Brain pericyte (primary cell): ENCODE measurements around the gene USP9X.
A peak's percentile ranks its signal among the peaks of the same experiment; 100 is the strongest.
"Not testable (repeated sequence)": the region's sequence is repeated elsewhere in the genome, so short reads cannot be mapped to it uniquely, and the experiment has no call there.

Experiments
- DNase-seq: peaks from one replicate; pipeline ENCODE4 v3.0.0-alpha.2; 2012; ENCODE audit warnings: low read depth, low spot score

The USP9X gene

DNA sequence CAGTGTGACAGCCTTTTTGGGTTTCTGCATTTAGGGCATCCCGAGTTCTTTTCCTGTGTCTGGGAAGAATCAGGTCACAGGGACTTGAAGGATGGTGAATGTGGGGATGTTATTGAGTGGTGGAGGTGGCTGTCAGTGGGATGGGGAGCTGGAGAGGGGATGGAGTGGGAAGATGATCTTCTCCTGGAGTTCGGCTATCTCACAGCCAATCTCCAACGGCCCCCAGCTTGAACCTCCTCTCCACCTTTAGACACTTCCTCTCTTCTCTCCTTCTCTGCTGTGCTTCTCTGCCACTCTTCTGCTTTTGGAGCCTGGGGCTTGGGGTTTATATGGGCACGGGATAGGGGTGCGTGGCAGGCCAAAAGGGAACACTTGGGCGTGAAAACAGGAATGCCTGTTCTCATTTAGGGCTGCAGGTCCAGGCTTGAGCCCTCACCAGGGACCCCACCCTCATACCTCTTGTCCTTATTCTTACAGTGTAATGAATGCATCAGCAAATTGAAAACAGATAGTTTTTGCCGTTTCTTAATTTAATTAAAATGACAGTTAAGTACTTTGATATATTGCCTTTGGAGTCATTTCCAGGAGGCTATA is 37.5 kb downstream of the USP9X start:
- no peak for DNase-seq

DNA sequence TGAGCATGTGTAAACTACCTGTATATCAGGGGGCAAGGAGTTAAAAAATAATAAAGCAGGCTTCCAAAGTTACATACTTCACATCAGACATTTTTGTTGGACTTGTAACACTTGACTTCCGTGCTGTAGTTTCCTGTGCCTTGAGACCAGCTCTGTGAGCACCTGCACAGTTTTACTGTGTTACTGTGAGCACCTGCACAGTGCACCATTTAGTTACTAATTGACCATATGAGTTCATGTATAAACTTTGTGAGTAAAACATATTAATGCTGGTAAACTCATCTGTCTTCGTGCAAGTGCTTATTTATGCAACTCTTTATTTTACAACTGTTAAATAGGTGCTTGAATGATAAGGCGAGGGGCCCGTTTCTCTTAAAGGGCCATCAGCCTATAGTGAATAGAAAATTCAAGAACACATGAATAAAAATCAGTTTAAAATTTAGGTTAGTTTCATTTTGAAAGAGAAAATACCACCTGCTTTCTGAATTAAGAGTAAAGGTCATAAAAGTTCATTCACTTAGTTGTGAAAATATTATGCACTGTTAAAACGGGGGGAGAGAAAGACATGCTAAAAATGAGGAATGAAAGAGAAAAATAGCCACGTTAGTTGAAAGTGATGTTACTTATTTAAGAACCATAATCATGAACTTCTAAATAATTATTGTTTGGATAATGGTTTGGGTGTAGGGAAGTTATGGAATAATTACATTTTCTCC is 42.4 kb downstream of the USP9X start:
- no peak for DNase-seq

DNA sequence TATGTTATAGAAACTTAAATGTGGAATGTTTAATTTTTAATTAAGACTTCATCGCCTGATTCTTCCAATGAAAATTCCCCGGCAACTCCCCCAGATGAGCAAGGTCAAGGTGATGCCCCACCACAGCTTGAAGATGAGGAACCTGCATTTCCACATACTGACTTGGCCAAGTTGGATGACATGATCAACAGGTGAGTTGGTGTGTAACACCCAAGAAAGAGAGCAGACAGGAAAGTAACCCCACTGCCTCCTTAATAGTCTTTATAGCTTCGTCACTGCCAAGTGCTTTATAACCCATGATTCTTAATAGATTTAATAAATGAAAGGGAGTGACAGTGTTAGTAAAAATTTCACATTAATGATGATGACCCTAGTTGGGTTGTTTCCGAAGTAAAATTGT is 43.7 kb downstream of the USP9X start:
- DNase-seq, result no peak

DNA sequence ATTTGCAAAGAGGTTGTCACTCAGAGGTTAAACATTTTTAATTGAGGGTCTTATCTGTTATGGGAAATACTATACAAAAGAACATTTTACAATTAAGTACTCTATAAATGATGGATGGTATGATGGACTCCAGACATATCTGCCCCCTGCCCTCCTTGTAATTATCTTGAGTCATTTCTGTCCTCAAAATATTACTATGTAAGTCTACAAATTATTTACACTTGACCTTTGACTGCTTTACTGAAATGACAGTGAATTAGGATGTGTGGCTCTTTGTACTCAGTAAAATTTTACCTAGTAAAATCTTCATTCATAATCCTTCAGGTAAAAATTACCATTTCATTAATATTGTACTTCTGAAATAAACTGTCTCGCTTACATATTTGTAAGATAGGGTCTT is 46.5 kb downstream of the USP9X start:
- no peak for DNase-seq

DNA sequence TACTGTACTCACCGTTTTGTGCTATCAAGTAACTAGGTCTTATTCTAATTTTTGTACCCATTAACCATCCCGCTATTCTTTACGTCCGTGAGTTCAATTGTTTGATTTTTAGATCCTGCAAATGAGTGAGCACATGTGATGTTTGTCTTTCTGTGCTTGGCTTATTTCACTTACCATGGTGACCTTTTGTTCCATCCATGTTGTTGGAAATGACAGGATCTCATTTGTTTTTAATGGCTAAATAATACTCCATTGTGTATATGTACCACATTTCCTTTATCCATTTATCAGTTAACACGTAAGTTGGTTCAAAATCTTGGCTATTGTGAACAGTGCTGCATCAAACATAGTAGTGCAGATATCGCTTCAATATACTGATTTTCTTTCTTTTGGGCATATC is 48.3 kb downstream of the USP9X start:
- no peak for DNase-seq

DNA sequence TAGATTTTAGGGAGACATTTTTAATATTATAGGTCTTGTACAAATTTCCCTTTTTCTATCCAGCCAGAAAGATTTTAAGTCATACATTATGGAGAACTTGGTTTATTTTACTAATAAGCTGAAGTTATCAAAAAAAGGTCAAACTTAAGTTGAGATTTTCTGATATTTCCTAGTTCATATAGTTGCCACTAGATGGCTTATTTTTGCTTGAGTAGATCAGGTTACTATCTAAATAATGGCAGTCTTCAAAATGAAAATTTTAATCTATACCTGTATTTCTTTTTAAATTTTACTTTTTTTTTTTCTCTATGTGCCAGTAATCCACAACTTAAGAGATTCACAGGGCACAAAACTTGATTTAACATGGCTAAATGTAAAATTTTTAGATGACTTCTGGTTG is 52.3 kb downstream of the USP9X start:
- DNase-seq, result no peak

DNA sequence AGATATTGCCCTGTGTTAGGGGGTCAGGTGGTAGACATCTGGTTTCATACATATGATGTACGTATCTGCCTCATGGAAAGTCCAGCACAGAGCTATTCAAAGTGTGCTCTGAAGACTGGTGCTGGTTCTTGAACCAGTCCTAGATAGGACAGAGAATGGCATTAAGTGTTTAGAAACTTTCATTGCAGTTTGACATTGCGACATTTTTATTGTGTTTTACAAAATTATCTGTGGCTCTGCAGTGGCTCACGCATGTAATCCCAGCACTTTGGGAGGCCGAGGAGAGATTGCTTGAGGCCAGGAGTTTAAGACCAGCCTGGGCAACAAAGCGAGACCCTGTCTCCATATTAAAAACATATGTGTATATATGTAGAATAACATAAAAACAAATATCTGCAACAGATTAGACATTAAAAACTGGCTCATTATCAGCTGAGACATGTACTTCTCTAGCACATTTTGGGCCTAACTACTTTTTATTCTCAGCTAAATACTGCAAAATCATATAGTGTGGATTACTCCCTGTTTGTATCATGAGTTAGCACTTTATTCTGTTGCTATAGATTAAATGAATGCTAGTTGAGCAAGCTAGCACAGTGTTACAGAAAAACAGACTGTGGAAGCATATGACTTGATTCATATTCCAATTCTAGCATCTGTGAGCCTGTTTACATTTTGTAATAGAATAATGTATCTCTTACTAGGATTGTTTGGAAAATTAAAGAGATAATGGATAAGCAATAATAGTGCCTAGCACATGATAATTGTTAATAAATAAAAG is 57.1 kb downstream of the USP9X start:
- DNase-seq, result no peak

DNA sequence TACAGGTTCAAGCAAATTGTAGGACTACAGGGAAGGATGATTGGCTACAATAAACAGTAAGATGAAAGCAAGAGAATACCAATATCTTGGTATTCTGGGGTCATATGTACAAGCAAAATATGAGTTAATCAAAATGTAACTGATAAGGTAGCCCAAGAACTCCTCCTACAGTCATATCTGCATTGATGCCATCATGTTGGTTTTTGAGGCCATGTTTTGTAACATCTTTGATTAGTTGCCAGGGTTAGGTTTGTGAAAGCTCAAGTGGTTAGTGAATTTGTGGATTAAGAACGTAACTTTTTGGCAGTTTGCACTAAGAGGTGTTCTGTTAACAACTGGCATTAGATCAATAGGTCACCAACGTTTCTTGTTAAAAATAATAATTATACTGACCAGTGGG is 59.6 kb downstream of the USP9X start:
- no peak for DNase-seq

DNA sequence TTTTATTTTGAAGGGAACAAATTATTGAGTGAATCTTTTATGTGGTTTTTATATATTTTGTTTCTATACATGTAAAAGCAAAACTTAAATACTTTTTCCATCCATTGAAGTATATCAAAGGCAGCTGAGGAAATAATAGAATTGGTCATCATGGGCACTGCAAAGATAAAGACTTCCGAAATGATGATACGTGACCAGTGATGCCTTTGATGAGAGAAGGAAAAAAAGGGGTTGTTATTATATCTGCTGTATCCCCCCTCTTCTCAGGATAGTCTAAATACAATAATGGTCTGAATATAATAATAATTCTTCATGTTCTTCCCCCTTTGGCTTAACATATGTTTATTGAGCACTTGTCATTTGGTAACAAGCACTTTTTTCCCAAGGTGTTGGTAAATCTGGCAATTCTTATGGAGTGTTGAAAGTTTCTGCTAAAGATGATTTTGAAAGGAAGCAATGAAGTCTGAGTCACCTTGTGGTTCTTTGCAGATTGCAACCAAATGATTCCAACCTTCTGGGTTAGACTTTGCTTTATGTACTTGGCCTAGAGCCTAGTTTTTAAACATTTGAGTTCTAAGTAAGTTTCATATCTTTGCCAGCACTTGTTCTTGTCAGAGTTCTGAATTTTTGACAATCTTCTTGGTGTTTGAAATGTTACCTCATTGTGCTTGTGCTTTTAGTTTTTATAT is 60.8 kb downstream of the USP9X start:
- DNase-seq, result peak; percentile 22

DNA sequence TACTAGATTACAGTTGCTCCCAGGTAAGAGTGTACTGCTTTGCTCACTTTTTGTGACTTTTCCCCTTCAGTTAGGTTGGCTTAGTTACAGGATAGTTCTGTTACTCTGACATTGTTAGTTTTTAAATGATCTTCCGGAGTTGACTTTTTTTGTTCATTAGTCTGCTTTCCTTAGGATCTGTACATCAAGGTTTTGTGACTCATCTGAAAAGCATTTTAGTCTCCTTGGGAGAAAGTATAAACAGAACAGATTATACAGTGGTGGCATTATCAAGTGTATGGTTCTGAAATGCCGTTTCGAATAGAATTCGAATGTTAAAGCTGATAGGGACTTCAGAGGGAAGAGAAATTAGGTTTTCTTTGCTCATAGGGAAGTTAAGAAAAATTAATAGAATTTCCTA is 63.3 kb downstream of the USP9X start:
- DNase-seq, result no peak

DNA sequence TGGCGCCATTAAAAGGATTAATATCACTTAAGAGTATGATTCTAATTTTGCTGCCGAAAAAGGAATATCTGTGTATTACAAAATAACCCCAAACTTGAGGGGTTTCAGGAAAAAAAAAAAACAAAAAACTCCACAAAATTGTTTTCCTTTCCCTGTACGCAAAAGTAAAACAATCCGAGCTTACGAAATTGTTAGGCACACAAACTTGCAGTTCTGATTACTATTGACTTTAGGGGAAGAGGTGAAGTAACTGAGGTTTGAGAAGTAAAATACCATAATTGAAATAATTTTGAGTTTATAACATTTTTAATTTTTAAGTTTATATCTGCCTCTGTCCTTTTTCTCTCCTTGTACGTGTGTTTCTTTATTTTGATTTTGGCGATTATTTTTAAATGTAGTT is 64.8 kb downstream of the USP9X start:
- DNase-seq, result no peak

DNA sequence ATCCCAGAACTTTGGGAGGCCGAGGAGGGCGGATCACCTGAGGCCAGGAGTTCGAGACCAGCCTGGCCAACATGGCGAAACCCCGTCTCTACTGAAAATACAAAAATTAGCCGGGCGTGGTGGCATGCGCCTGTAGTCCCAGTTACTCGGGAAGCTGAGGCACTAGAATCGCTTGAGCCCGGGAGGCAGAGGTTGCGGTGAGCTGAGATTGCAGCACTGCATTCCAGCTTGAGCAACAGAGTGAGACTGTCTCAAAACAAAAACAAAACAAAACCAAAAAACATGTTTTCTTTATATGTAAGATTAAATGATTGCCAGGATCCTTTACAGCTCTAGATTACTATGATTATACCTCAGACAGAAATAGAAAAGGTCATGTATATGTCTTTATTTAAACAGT is 66.5 kb downstream of the USP9X start:
- not testable (repeated sequence) for DNase-seq

DNA sequence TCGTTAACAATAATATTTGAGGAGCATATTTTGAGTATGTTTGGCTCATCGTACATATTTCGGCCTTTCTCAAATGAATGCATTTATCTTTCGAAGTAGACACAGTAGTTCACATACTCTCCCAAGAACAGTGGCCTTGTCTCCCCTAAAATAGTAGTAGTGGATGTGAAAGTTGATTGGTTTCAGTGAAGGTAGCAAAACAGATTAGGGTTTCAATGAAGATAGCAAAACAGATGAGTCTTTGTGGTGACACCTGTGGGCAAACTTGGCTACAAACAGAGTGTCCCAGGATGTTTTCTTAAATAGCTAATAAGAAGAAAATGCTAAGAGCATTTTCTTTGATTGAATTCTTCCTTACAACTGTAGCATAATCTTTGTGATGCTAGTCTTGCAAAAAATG is 67.0 kb downstream of the USP9X start:
- no peak for DNase-seq

DNA sequence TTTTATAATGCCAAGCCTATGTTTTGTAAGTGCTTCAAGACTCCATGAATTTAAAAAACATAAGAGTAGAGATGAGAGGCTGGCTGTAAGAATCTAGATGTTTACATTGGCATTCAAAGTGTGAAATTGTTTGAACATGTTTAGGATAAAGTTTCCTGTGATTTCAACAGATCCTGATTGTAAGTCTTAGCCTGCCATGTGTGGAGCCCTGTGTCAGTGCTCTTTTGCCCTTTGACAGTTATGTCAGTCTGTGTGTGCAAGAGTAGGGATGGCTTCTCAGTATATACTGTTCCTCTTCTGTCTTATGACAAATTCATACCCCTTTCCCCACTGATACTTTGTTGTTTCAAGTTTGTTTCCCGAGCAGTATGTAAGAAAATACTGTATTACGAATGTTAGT is 68.2 kb downstream of the USP9X start:
- no peak for DNase-seq

DNA sequence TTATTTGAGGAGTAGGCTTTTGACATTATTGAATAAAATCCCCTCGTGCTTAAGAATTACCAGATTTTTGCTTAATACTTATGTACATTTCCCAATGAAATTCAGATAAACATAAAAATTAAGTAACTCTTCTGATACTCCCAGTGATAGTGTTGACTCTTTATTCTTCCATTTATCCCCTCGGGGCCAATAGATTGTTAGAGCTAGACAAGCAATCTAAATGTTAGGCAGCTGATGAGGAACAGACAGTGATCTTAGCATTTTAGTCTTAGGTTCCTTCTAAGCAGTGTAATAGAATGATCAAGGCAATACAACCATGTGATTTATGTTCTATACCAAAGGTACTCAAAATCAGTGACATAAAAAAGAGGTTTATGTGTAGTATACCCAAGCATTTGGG is 68.7 kb downstream of the USP9X start:
- no peak for DNase-seq

DNA sequence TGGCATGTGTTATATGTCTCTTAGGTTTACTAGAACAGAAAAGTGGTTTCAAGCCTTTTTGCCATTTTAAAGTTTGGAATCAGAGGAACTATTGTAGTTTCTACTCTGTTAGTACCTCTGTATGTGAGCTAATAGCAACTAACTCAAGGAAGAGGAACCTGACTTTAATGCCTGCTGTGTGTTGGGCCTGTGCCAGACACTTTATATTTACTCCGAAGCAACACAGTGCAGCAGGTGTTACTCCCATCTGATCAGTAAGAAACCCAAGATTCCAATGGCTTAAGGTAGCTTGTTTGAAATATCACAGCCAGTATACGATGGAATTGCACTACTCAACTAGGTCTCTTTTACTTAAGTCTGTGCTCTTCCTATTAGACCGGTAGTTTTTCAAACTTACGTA is 79.2 kb downstream of the USP9X start:
- DNase-seq, result no peak

DNA sequence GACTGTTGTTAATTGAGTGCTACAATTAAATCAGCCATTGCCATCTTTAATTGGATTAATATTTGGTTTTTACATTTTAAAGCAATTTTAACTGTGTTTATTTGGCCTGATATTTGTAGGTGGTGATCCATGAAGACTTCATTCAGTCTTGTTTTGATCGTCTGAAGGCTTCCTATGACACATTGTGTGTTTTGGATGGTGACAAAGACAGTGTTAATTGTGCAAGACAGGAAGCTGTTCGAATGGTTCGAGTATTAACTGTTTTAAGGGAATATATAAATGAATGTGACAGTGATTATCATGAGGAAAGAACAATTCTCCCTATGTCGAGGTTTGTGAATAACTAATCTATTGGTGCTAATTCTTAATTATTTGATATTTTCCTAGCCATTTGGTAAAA is 82.6 kb downstream of the USP9X start:
- no peak for DNase-seq

DNA sequence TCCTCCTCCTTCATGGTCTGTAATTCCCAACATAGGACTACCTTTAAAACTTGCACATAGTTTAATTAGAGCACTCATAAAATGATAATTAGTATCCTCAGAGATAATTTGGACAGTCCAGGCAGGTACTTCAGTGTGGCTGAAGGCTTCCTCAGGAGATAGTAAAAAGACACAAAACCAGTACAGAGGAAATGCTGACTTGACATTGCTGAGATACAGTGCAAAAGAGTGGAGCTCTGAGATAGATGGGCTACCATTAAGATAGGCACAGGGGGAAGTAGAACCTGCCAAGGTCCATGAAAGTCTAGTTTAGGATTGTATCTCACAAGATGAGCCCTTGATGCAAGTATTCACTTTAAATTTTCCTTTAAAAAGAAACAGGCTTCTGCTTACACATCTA is 91.0 kb downstream of the USP9X start:
- DNase-seq, result no peak

DNA sequence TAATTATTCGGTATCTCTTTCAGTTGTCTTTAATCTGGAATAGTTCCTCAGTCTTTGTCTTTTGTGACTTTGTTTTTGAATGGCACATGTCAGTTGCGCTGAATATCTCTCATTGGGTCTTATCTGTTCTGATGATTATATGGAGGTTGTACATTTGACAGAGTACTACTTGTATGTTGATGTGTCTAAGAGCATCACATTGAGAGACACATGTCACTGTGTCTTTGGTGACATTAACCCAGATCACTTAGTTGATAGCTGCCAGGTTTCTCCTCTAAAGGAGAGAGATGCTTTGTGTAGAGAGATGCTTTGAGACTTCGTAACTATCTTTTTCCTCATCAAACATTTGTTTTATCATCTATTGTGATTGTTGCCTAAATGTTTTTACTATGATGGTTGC is 92.1 kb downstream of the USP9X start:
- no peak for DNase-seq

DNA sequence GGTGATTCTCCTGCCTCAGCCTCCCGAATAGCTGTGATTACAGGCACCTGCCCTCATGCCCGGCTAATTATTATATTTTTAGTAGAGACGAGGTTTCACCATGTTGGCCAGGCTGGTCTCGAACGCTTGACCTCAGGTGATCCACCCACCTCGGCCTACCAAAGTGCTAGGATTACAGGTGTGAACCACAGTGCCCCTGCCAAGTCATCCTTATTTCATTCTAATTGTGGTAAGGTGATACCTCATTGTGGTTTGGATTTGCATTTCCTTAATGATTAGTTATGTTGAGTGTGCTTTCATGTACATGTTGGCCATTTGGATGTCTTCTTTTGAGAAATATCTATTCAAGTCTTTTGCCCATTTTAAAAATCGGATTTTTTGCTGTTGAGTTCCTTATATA is 93.0 kb downstream of the USP9X start:
- no peak for DNase-seq

DNA sequence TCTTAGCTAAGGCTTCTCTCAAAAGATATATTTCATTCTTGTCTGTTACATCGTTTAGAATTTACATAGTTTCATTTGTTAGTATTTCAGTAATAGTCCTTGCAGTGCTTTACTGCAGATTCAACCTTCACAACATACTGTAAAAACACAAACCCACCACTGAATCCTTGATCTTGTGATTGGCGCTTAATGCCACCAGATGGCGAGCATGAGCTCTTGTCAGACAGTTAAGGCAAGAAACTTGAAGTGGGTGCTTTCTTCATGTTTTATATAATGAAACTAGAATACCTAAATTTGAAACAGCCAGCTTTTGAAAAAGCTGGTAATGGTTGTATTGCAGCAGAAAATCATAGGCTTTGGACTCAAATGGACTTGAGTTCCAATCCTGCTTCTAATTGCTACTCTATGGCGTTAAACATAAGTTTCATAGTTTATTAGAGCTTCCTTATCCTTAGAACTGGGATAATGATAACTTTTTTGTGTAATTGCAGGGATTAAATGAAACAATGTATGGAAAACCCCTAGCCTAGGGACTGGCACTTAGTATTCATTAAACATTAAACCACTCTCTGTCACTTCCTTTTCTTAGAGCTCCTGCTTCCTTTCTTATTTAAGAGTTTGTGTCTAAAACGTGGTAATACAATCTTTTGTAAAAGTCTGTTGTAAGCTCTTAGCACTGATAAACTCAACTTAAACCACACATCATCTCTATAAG is 95.1 kb downstream of the USP9X start:
- DNase-seq, result peak; percentile 16

DNA sequence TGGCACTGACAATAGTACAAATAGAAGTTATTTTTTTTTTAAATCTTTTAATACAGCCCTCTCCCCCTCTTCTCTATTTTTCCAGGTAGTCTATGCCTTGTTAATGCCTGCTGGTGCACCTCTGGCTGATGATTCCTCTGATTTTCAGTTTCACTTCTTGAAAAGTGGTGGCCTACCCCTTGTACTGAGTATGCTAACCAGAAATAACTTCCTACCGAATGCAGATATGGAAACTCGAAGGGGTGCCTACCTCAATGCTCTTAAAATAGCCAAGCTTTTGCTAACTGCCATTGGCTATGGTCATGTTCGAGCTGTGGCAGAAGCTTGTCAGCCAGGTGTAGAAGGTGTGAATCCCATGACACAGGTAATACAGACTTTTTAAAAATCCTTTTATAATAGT is 99.1 kb downstream of the USP9X start:
- no peak for DNase-seq
